ENCODE data around the gene SOX6.

SOX6 gene

DNA sequence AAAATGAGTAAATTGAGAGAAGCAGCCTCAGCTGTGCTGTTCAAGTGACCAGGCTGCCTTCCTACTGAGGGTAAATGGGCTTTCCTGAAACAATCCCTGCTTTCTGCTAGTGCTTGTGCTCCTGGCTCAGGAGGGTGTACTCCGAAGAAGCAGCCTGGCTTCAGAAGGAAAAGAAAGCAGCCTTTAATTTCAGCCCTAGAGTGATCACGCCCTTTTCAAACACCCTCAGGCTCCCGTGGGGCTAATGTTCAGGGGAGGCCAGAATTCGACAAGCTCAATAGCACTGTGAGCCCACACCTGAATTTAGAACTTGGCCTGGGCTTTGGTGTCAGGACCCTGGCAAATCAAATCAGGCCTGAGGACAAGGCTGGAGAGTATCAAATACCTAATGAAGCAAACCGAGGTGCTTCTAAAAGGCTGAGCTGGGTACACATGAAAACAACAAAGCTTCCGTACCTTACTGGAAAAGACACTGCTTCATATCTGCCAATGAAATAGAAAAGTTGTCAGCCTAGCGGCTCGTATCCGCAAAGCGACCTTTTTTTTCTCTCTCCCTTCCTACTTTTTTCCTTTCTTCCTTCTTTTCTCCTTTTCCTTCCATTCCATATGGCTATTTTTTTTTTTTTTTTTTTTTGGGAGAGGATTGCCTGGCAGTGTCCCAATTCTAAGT is 387.8 kb downstream of the SOX6 start:
- DNase-seq (ENCODE audit: low read depth in 2 of 2): peak; percentile 26 to 30
- TF ChIP-seq, protein P1, sequence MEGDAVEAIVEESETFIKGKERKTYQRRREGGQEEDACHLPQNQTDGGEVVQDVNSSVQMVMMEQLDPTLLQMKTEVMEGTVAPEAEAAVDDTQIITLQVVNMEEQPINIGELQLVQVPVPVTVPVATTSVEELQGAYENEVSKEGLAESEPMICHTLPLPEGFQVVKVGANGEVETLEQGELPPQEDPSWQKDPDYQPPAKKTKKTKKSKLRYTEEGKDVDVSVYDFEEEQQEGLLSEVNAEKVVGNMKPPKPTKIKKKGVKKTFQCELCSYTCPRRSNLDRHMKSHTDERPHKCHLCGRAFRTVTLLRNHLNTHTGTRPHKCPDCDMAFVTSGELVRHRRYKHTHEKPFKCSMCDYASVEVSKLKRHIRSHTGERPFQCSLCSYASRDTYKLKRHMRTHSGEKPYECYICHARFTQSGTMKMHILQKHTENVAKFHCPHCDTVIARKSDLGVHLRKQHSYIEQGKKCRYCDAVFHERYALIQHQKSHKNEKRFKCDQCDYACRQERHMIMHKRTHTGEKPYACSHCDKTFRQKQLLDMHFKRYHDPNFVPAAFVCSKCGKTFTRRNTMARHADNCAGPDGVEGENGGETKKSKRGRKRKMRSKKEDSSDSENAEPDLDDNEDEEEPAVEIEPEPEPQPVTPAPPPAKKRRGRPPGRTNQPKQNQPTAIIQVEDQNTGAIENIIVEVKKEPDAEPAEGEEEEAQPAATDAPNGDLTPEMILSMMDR (IDR thresholded peaks at IDR 0.05; ENCODE audit: low read depth, low read length): no peak
- H3K4me3 ChIP-seq (replicated peaks in 1 of 2; ENCODE audit: low read depth in 2 of 2, low read length in 2 of 2): no peak overlapping the region

DNA sequence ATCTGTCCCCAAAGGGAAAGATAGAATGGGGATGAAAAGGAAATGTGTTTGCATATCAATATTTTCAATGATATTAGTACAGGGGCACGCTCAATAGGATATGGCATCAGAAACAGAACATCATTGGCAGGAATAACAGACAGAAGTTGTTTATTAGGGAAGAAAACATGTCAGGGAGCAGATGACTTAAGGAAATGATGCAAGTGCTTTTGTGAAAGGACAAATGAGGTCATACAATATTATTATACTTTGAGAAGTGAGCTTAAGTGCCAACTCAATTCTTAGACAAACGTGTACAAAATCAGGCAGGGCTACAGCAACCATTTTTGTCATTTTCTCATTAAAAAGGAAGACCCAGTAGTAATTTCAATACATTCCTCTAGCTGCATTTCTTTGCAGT is 388.4 kb downstream of the SOX6 start:
- peak; percentile 88 to 89 for DNase-seq (ENCODE audit: low read depth in 2 of 2)
- no peak overlapping the region for H3K4me3 ChIP-seq (replicated peaks in 1 of 2; ENCODE audit: low read depth in 2 of 2, low read length in 2 of 2)
- TF ChIP-seq, protein P1 (IDR thresholded peaks at IDR 0.05; ENCODE audit: low read depth, low read length): no peak

DNA sequence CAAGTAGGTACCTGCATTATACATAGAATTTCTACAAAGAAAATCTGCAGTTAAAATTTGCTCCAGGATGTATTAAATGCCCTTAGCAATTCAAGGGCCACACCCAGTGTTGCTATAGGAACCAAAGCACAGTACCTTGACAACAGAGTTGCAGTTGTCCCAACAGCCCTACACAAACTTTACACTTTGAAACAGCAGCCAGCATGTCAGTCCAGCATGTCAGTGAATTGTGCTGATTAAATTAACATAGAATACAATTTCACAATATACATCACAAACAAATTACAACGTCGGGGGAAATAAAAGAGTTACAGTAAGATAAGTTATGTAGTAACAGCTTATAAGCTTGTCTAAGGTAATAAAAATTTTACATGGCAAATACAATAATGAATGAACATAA is 389.2 kb downstream of the SOX6 start:
- H3K4me3 ChIP-seq (replicated peaks in 1 of 2; ENCODE audit: low read depth in 2 of 2, low read length in 2 of 2): no peak overlapping the region
- DNase-seq (ENCODE audit: low read depth in 2 of 2): peak; percentile 69 to 76
- TF ChIP-seq, protein P1 (IDR thresholded peaks at IDR 0.05; ENCODE audit: low read depth, low read length): no peak

DNA sequence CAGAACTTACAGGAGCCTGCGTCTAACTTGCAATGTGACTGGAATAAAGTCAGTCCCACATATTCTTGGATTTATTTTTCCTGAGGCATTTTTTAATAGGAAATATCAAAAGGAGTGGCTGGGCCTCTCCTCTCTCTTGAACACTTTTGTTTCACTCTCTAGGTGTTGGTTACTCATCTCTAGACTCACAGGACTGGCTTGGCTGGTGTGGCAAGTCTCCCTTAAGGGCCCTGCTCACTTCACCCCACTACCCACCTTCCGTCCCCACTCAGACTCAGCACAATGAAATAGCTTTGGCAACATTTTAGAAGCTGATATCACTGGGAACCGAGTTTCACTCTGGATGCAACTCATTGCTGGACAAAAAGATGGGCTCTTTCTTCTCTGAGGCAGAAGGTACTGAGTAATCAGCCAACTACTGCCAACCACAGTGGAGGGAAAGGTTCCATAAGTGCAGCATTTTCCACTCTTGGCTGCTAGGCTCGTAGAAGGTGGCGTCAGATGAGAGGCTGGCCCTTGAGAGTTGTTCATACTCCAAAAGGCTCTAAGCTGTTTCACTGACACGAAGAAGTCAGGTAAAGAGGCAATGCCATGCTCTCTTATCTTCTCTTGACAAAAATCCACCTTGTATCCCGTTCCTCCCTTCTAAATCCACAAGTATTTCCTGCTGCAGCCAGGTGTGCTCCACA is 390.6 kb downstream of the SOX6 start:
- H3K4me3 ChIP-seq (replicated peaks in 1 of 2; ENCODE audit: low read depth in 2 of 2, low read length in 2 of 2): no peak overlapping the region
- no peak for DNase-seq (ENCODE audit: low read depth in 2 of 2)
- TF ChIP-seq, protein P1 (IDR thresholded peaks at IDR 0.05; ENCODE audit: low read depth, low read length): no peak

DNA sequence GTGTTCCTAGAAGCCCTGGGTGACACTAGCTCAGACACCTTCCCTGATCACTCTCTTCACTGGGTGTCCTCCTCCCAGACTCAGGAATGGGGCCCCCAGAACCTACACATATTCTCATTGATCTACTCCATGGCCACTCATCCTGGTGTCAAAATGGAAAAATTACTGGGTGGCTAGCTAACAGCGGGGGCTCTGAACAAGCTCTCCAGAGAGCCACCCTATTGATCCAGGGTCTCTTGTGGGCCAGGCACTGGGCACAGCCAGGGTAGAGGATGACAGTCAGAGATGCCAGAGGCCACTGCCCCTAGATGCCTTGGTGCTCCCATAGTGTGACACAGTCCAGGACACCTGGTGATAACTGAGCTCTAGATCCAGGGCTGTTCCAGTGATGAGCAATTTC is 393.1 kb downstream of the SOX6 start:
- DNase-seq (ENCODE audit: low read depth in 2 of 2): no peak
- no peak overlapping the region for H3K4me3 ChIP-seq (replicated peaks in 1 of 2; ENCODE audit: low read depth in 2 of 2, low read length in 2 of 2)
- TF ChIP-seq, protein P1 (IDR thresholded peaks at IDR 0.05; ENCODE audit: low read depth, low read length): no peak

DNA sequence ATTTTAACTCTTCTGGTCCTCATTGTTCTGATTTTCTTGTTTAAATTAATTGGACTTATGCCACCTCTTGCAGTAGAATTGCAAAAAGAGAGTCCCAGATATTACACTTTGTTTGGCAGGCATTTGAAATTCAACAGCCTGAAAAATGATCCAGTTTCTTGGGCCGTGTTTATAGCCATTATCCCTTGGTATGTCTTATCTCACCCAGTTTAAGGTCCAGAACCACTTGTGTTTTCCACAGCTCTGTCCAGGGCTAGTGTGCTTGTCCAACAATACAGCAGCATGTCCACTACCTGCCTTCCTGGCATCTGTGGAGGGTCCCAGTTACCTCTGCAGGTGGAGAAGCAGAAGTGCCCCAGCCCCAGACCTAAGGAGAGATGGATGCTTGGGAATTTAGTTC is 397.4 kb downstream of the SOX6 start:
- H3K4me3 ChIP-seq (replicated peaks in 1 of 2; ENCODE audit: low read depth in 2 of 2, low read length in 2 of 2): no peak overlapping the region
- peak in 1 of 2 donors; percentile 20 for DNase-seq (ENCODE audit: low read depth in 2 of 2)
- TF ChIP-seq, protein P1 (IDR thresholded peaks at IDR 0.05; ENCODE audit: low read depth, low read length): no peak

Data from cardiac fibroblast (primary cell).